ENCODE measurements around the gene SRBD1. TPM values are rescaled to one million over a fixed set of nuclear protein-coding genes. Genes with fewer than 3 reads are reported as not detected.

The SRBD1 gene
- total RNA-seq, 1 donor from 2014 or later, result 19.3 TPM

GRCh38 chr2:45605116-45605515 lies 6.0 kb downstream of the SRBD1 start:
- DNase-seq (ENCODE audit: extremely low spot score, unreplicated experiment), result no peak
- no peak overlapping the region for H3K4me3 Mint-ChIP-seq
- peaks cover 3% of the 10 kb centered on the region for H3K4me1 Mint-ChIP-seq (ENCODE audit: unreplicated experiment)
- H3K9me3 Mint-ChIP-seq, result no peaks in the 10 kb centered on the region
- H3K36me3 Mint-ChIP-seq, result peaks cover 13% of the 10 kb centered on the region
- H3K27ac Mint-ChIP-seq, result no peak overlapping the region
- no peaks in the 10 kb centered on the region for H3K27me3 Mint-ChIP-seq
- TF ChIP-seq CTCF (conservative IDR thresholded peaks at IDR 0.05), result no peak

GRCh38 chr2:45602624-45603023 lies 8.4 kb downstream of the SRBD1 start:
- Mint-ChIP-seq H3K9me3 (no peaks in the 10 kb centered on the region), H3K36me3 (peaks cover 22% of the 10 kb centered on the region), H3K4me3 (no peak overlapping the region), H3K27me3 (no peaks in the 10 kb centered on the region), H3K4me1 (ENCODE audit: unreplicated experiment) (no peaks in the 10 kb centered on the region), H3K27ac (no peak overlapping the region)
- TF ChIP-seq CTCF (conservative IDR thresholded peaks at IDR 0.05), result no peak
- no peak for DNase-seq (ENCODE audit: extremely low spot score, unreplicated experiment)

- no peaks in the 10 kb centered on the region for H3K27me3 Mint-ChIP-seq
- H3K36me3 Mint-ChIP-seq, result peaks cover 20% of the 10 kb centered on the region
- H3K9me3 Mint-ChIP-seq, result no peaks in the 10 kb centered on the region
- no peak for DNase-seq (ENCODE audit: extremely low spot score, unreplicated experiment)
- no peak for TF ChIP-seq CTCF (conservative IDR thresholded peaks at IDR 0.05)
- no peaks in the 10 kb centered on the region for H3K4me1 Mint-ChIP-seq (ENCODE audit: unreplicated experiment)
- H3K27ac Mint-ChIP-seq, result no peak overlapping the region
- no peak overlapping the region for H3K4me3 Mint-ChIP-seq
Observed at GRCh38 chr2:45598545-45598944, 12.5 kb downstream of the SRBD1 start.

GRCh38 chr2:45596761-45597160 lies 14.3 kb downstream of the SRBD1 start:
- Mint-ChIP-seq H3K36me3 (peaks cover 24% of the 10 kb centered on the region), H3K9me3 (no peaks in the 10 kb centered on the region), H3K4me3 (no peak overlapping the region), H3K27me3 (no peaks in the 10 kb centered on the region), H3K27ac (no peak overlapping the region), H3K4me1 (ENCODE audit: unreplicated experiment) (peaks cover 4% of the 10 kb centered on the region)
- no peak for TF ChIP-seq CTCF (conservative IDR thresholded peaks at IDR 0.05)
- no peak for DNase-seq (ENCODE audit: extremely low spot score, unreplicated experiment)

- Mint-ChIP-seq H3K36me3 (peaks cover 31% of the 10 kb centered on the region), H3K27ac (no peak overlapping the region), H3K27me3 (no peaks in the 10 kb centered on the region), H3K4me3 (no peak overlapping the region), H3K4me1 (ENCODE audit: unreplicated experiment) (peaks cover 4% of the 10 kb centered on the region), H3K9me3 (no peaks in the 10 kb centered on the region)
- DNase-seq (ENCODE audit: extremely low spot score, unreplicated experiment), result no peak
- TF ChIP-seq CTCF (conservative IDR thresholded peaks at IDR 0.05), result no peak
Observed at GRCh38 chr2:45595721-45596435, 15.2 kb downstream of the SRBD1 start.
